H9 (cell line): Measurements from ENCODE around the gene MIOS. TPM values are rescaled to one million over a fixed set of nuclear protein-coding genes. Genes with fewer than 3 reads are reported as not detected.

Experiments
- total RNA-seq: library from RNA; stranded (reverse); gene quantifications from 2 replicates; pipeline ENCODE4 v1.2.1, GENCODE V29; 2021

MIOS gene
- total RNA-seq, 1 experiment from 2014 or later = 46.4 TPM

Other genes starting within 250 kb of the MIOS start
- 0.66 and 0.92 TPM in 2 replicates for gene COL28A1, start 31.0 kb upstream of the MIOS start, total RNA-seq
- 8.5 and 8.9 TPM in 2 replicates for gene UMAD1, start 73.9 kb downstream of the MIOS start, total RNA-seq
- gene RPA3, start 151.7 kb downstream of the MIOS start, total RNA-seq = 108 TPM in 2 replicates